Measurements from ENCODE around the gene GAB2.

The GAB2 gene

GRCh38 chr11:78392854-78393253 lies 24.8 kb downstream of the GAB2 start:
- Histone ChIP-seq H3K9ac (ENCODE audit: low read length) (no peak overlapping the region), H3K36me3 (ENCODE audit: insufficient read depth, low read length) (no peaks in the 10 kb centered on the region), H3K27me3 (ENCODE audit: insufficient read depth, low read length) (peaks cover 5% of the 10 kb centered on the region; the same call in 1 of the 2 replicates), H3F3A (ENCODE audit: insufficient read depth, low read length) (no peaks in the 10 kb centered on the region), H2AFZ (ENCODE audit: low read length) (no peak overlapping the region), H3K4me2 (ENCODE audit: low read length) (no peak overlapping the region), H3K4me1 (ENCODE audit: insufficient read depth, low read length, severe bottlenecking) (no peaks in the 10 kb centered on the region), H3K27ac (ENCODE audit: low read depth, low read length, poor library complexity, severe bottlenecking) (no peak overlapping the region), H3K79me2 (ENCODE audit: insufficient read depth, low read length) (no peaks in the 10 kb centered on the region), H3K4me3 (ENCODE audit: low read depth, low read length, poor library complexity, severe bottlenecking) (no peak overlapping the region), H3K9me2 (ENCODE audit: low read depth, low read length) (no peaks in the 10 kb centered on the region), H3K9me3 (ENCODE audit: low read length) (no peaks in the 10 kb centered on the region), H4K20me1 (ENCODE audit: insufficient read depth, low read length) (no peaks in the 10 kb centered on the region)
- no peak for TF ChIP-seq EZH2 (IDR thresholded peaks at IDR 0.05; ENCODE audit: borderline replicate concordance, low read length)

- H2AFZ ChIP-seq (ENCODE audit: low read length) = no peak overlapping the region
- H3K9me2 ChIP-seq (ENCODE audit: low read depth, low read length) = no peaks in the 10 kb centered on the region
- H3K4me3 ChIP-seq (ENCODE audit: low read depth, low read length, poor library complexity, severe bottlenecking) = no peak overlapping the region
- no peak overlapping the region for H3K27ac ChIP-seq (ENCODE audit: low read depth, low read length, poor library complexity, severe bottlenecking)
- H3K4me2 ChIP-seq (ENCODE audit: low read length) = no peak overlapping the region
- H3K9ac ChIP-seq (ENCODE audit: low read length) = no peak overlapping the region
- H3K27me3 ChIP-seq (ENCODE audit: insufficient read depth, low read length) = peaks cover 5% of the 10 kb centered on the region; the same call in 1 of the 2 replicates
- TF ChIP-seq CTCF (IDR thresholded peaks at IDR 0.05; ENCODE audit: low read length) = no peak
- TF ChIP-seq EZH2 (IDR thresholded peaks at IDR 0.05; ENCODE audit: borderline replicate concordance, low read length) = no peak
- H4K20me1 ChIP-seq (ENCODE audit: insufficient read depth, low read length) = no peaks in the 10 kb centered on the region
- no peaks in the 10 kb centered on the region for H3K36me3 ChIP-seq (ENCODE audit: insufficient read depth, low read length)
- no peaks in the 10 kb centered on the region for H3K79me2 ChIP-seq (ENCODE audit: insufficient read depth, low read length)
- no peaks in the 10 kb centered on the region for H3F3A ChIP-seq (ENCODE audit: insufficient read depth, low read length)
- H3K4me1 ChIP-seq (ENCODE audit: insufficient read depth, low read length, severe bottlenecking) = no peaks in the 10 kb centered on the region
- H3K9me3 ChIP-seq (ENCODE audit: low read length) = no peaks in the 10 kb centered on the region
These were observed 26.2 kb downstream of the GAB2 start for GRCh38 chr11:78391424-78391823.

- Histone ChIP-seq H3K27me3 (ENCODE audit: insufficient read depth, low read length) (peaks cover 5% of the 10 kb centered on the region; the same call in 1 of the 2 replicates), H4K20me1 (ENCODE audit: insufficient read depth, low read length) (no peaks in the 10 kb centered on the region), H3K79me2 (ENCODE audit: insufficient read depth, low read length) (no peaks in the 10 kb centered on the region)
These were observed 26.8 kb downstream of the GAB2 start for GRCh38 chr11:78390809-78391208.

More at GRCh38 chr11:78390809-78391208, 26.8 kb downstream of the GAB2 start:
- H3K9ac ChIP-seq (ENCODE audit: low read length) = no peak overlapping the region
- no peaks in the 10 kb centered on the region for H3K9me3 ChIP-seq (ENCODE audit: low read length)
- no peak overlapping the region for H3K27ac ChIP-seq (ENCODE audit: low read depth, low read length, poor library complexity, severe bottlenecking)
- H2AFZ ChIP-seq (ENCODE audit: low read length) = no peak overlapping the region
- no peaks in the 10 kb centered on the region for H3K36me3 ChIP-seq (ENCODE audit: insufficient read depth, low read length)
- no peak for TF ChIP-seq CTCF (IDR thresholded peaks at IDR 0.05; ENCODE audit: low read length)
- no peak for TF ChIP-seq EZH2 (IDR thresholded peaks at IDR 0.05; ENCODE audit: borderline replicate concordance, low read length)
- no peaks in the 10 kb centered on the region for H3K9me2 ChIP-seq (ENCODE audit: low read depth, low read length)
- no peaks in the 10 kb centered on the region for H3F3A ChIP-seq (ENCODE audit: insufficient read depth, low read length)
- no peak overlapping the region for H3K4me2 ChIP-seq (ENCODE audit: low read length)
- no peak overlapping the region for H3K4me3 ChIP-seq (ENCODE audit: low read depth, low read length, poor library complexity, severe bottlenecking)
- no peaks in the 10 kb centered on the region for H3K4me1 ChIP-seq (ENCODE audit: insufficient read depth, low read length, severe bottlenecking)
